ENCODE measurements around the gene ZNF687.

GRCh38 chr1:151243683-151244216 is 38.3 kb upstream of the ZNF687 start:
- TF ChIP-seq, protein P1, sequence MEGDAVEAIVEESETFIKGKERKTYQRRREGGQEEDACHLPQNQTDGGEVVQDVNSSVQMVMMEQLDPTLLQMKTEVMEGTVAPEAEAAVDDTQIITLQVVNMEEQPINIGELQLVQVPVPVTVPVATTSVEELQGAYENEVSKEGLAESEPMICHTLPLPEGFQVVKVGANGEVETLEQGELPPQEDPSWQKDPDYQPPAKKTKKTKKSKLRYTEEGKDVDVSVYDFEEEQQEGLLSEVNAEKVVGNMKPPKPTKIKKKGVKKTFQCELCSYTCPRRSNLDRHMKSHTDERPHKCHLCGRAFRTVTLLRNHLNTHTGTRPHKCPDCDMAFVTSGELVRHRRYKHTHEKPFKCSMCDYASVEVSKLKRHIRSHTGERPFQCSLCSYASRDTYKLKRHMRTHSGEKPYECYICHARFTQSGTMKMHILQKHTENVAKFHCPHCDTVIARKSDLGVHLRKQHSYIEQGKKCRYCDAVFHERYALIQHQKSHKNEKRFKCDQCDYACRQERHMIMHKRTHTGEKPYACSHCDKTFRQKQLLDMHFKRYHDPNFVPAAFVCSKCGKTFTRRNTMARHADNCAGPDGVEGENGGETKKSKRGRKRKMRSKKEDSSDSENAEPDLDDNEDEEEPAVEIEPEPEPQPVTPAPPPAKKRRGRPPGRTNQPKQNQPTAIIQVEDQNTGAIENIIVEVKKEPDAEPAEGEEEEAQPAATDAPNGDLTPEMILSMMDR (IDR thresholded peaks at IDR 0.05; ENCODE audit: borderline replicate concordance, extremely low read depth, low read length, poor library complexity, severe bottlenecking), result no peak
- TF ChIP-seq EZH2 (IDR thresholded peaks at IDR 0.05; ENCODE audit: borderline replicate concordance, low read depth, low read length, severe bottlenecking), result no peak
